Measurements from ENCODE around the gene MYO1E. TPM values are rescaled to one million over a fixed set of nuclear protein-coding genes. Genes with fewer than 3 reads are reported as not detected.

Gene MYO1E
- total RNA-seq, 2 donors from 2014 or later = 66.3 to 92.0 TPM

- no peak overlapping the region for H3K4me3 ChIP-seq
- H3K27ac ChIP-seq = peak overlapping the region in 1 of 2 donors; percentile 1
- no peak for DNase-seq (ENCODE audit: low spot score)
- intact Hi-C loops (cut with DNase I) = no loop called here
- TF ChIP-seq POLR2AphosphoS5 (IDR thresholded peaks at IDR 0.05) (no peak), POLR2A (IDR thresholded peaks at IDR 0.05) (no peak), CTCF (IDR thresholded peaks at IDR 0.05) (no peak)
- no peaks in the 10 kb centered on the region for H3K36me3 ChIP-seq
- H3K27me3 ChIP-seq (replicated peaks; ENCODE audit: insufficient read depth) = no peaks in the 10 kb centered on the region
- WGBS = 59% methylated on average over 3 of the region's 3 CpGs
- H3K4me1 ChIP-seq (replicated peaks) = no peaks in the 10 kb centered on the region
- H3K9me3 ChIP-seq = no peaks in the 10 kb centered on the region
These were observed 148.9 kb downstream of the MYO1E start for GRCh38 chr15:59223736-59224135.

- intact Hi-C loops (cut with DNase I) = no loop called here
- no peak overlapping the region for H3K27ac ChIP-seq
- no peaks in the 10 kb centered on the region for H3K36me3 ChIP-seq
- no peak for DNase-seq (ENCODE audit: low spot score)
- no peak overlapping the region for H3K4me3 ChIP-seq
- no peaks in the 10 kb centered on the region for H3K4me1 ChIP-seq (replicated peaks)
- H3K9me3 ChIP-seq = no peaks in the 10 kb centered on the region
- no peaks in the 10 kb centered on the region for H3K27me3 ChIP-seq (replicated peaks; ENCODE audit: insufficient read depth)
- 52% methylated on average over 11 of the region's 11 CpGs for WGBS
- no peak for TF ChIP-seq CTCF (IDR thresholded peaks at IDR 0.05)
- no peak for TF ChIP-seq POLR2A (IDR thresholded peaks at IDR 0.05)
- no peak for TF ChIP-seq POLR2AphosphoS5 (IDR thresholded peaks at IDR 0.05)
These were observed 149.6 kb downstream of the MYO1E start for GRCh38 chr15:59222906-59223550.

DNA sequence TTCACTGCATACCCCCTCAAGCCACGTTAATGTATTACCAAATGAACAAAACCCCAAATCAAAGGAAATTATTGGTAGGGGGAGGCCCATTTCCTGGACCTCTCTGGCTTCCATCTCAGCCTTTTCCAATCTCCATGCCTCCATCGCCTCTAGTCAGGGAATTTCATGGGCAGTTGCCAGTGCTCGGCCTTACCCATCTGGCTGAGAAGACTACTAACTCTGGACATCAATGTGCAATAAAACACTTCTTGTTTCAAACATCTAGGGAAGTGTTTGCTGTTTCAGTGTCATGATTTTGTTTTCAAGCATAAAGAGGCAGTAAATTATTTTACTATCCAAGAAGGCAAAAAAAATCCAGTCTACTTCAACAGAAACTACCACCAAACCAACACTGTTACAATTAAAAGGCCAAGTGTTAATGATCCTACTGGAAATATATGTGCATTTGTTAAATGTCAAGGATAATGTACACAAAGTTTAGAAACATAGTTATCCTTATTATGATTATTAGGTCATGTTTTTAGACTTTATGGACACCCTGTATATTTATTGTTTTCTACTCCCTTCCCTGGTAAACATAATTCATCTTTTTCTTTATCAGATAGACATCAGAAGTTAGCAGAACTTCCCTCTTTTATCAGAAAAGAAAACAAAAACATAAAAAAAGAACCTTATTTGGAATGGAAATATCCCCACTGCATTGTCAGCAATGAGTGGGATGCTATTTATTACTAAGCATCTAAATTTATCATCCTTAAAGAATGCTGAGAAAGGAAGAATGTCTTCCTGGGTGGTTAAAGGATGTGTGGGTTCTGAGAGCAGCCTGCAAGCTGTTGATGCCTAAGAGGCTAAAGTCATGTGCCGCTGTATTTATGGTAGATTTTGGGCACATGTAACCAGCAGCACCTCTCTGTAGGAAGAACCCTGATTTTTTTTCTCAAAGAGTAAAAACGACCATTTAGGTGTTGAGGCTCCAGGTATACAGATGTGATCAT, 150.9 kb downstream of the MYO1E start:
- no peak overlapping the region for H3K4me3 ChIP-seq
- no peaks in the 10 kb centered on the region for H3K36me3 ChIP-seq
- no peak for DNase-seq (ENCODE audit: low spot score)
- H3K27me3 ChIP-seq (replicated peaks; ENCODE audit: insufficient read depth) = no peaks in the 10 kb centered on the region
- H3K4me1 ChIP-seq (replicated peaks) = no peaks in the 10 kb centered on the region
- no peaks in the 10 kb centered on the region for H3K9me3 ChIP-seq
- intact Hi-C loops (cut with DNase I) = no loop called here
- no peak overlapping the region for H3K27ac ChIP-seq
- TF ChIP-seq CTCF (IDR thresholded peaks at IDR 0.05) (no peak), POLR2AphosphoS5 (IDR thresholded peaks at IDR 0.05) (no peak), POLR2A (IDR thresholded peaks at IDR 0.05) (no peak)
- WGBS = 68% methylated on average over 5 of the region's 5 CpGs

GRCh38 chr15:59218710-59219109, 154.0 kb downstream of the MYO1E start:
- H3K9me3 ChIP-seq = no peaks in the 10 kb centered on the region
- no peaks in the 10 kb centered on the region for H3K27me3 ChIP-seq (replicated peaks; ENCODE audit: insufficient read depth)
- WGBS = 78% methylated on average over 3 of the region's 3 CpGs
- no peak overlapping the region for H3K27ac ChIP-seq
- no peak overlapping the region for H3K4me3 ChIP-seq
- TF ChIP-seq POLR2A (IDR thresholded peaks at IDR 0.05) = no peak
- no peak for TF ChIP-seq CTCF (IDR thresholded peaks at IDR 0.05)
- TF ChIP-seq POLR2AphosphoS5 (IDR thresholded peaks at IDR 0.05) = no peak
- H3K36me3 ChIP-seq = no peaks in the 10 kb centered on the region
- H3K4me1 ChIP-seq (replicated peaks) = no peaks in the 10 kb centered on the region
- DNase-seq (ENCODE audit: low spot score) = no peak
- intact Hi-C loops (cut with DNase I) = no loop called here

Data from prostate gland (tissue), 2 donors.